Nucleus accumbens (tissue), 56 donors: ENCODE results near the gene SCYL2.

Experiments used
- DNase-seq, 56 donors: peaks; one replicate each; lab custom pipeline; 2025; lab: John Stamatoyannopoulos, UW

SCYL2 gene

GRCh38 chr12:100372853-100373640, 106.1 kb downstream of the SCYL2 start:
- no peak for DNase-seq

GRCh38 chr12:100375038-100375735, 108.2 kb downstream of the SCYL2 start:
- peak in 52 of 56 donors; percentile 5 to 81 (median 46) for DNase-seq

GRCh38 chr12:100376161-100376560, 109.2 kb downstream of the SCYL2 start:
- DNase-seq = no peak

- DNase-seq = no peak
Measured at GRCh38 chr12:100381379-100381778, 114.4 kb downstream of the SCYL2 start.

GRCh38 chr12:100382338-100382737, 115.4 kb downstream of the SCYL2 start:
- DNase-seq = no peak

GRCh38 chr12:100383586-100384558, 116.9 kb downstream of the SCYL2 start:
- DNase-seq = no peak

- DNase-seq = no peak
Measured at GRCh38 chr12:100384559-100384935, 117.6 kb downstream of the SCYL2 start.

- DNase-seq = no peak
Measured at GRCh38 chr12:100388382-100388781, 121.4 kb downstream of the SCYL2 start.
